D721Med (cell line): Measurements from ENCODE around the gene PSD4.

Experiments
- DNase-seq: peaks from one replicate; pipeline ENCODE4 v3.0.0; 2011; ENCODE audit warnings: low spot score; ENCODE audit not compliant: insufficient read length
- FAIRE-seq: peaks from 2 replicates; lab custom pipeline; 2011; peaks lifted over from hg19 to GRCh38; lab: Jason Lieb, UNC
- CTCF ChIP-seq: IDR thresholded peaks from 2 replicates; pipeline ENCODE4 v1.5.1; 2012; ENCODE audit warnings: mild to moderate bottlenecking, control low read depth; ENCODE audit not compliant: insufficient read depth; ENCODE audit errors: missing control alignments

PSD4 gene

GRCh38 chr2:113148606-113149552, 24.9 kb upstream of the PSD4 start:
- no peak for TF ChIP-seq CTCF
- DNase-seq (no peak), FAIRE-seq (no peak)

GRCh38 chr2:113149553-113150257, 24.1 kb upstream of the PSD4 start:
- FAIRE-seq = no peak
- TF ChIP-seq CTCF = no peak

GRCh38 chr2:113150258-113150601, 23.5 kb upstream of the PSD4 start:
- no peak for TF ChIP-seq CTCF
- no peak for DNase-seq
- no peak for FAIRE-seq

More at GRCh38 chr2:113149553-113150257, 24.1 kb upstream of the PSD4 start:
- no peak for DNase-seq

- no peak for FAIRE-seq
- TF ChIP-seq CTCF = no peak
- no peak for DNase-seq
Observed at GRCh38 chr2:113155331-113155730, 18.4 kb upstream of the PSD4 start.

- FAIRE-seq = no peak
- no peak for DNase-seq
- TF ChIP-seq CTCF = no peak
Observed at GRCh38 chr2:113156278-113157117, 17.3 kb upstream of the PSD4 start.

- TF ChIP-seq CTCF = no peak
- DNase-seq (no peak), FAIRE-seq (no peak)
Observed at GRCh38 chr2:113157118-113157896, 16.5 kb upstream of the PSD4 start.
